A673 (cell line): ENCODE results near the gene KCNJ15.

Experiments
- EZH2 ChIP-seq: fragments of 200-600 bp; sonication (generic); IDR thresholded peaks from 2 replicates; pipeline ENCODE4 v1.6.1; 2017; ENCODE audit warnings: borderline replicate concordance, low read depth, mild to moderate bottlenecking, mixed read lengths, antibody characterized with exemption, low read length; ENCODE audit not compliant: poor library complexity, severe bottlenecking
- TF ChIP-seq, protein P1 (sequence below): fragments of 300-800, 200-600 bp; sonication (generic); conservative IDR thresholded peaks from 2 replicates; pipeline ENCODE4 v1.5.1; 2017; ENCODE audit warnings: low read depth, mild to moderate bottlenecking, antibody characterized with exemption, low read length, moderate library complexity, mixed read lengths

DNA sequence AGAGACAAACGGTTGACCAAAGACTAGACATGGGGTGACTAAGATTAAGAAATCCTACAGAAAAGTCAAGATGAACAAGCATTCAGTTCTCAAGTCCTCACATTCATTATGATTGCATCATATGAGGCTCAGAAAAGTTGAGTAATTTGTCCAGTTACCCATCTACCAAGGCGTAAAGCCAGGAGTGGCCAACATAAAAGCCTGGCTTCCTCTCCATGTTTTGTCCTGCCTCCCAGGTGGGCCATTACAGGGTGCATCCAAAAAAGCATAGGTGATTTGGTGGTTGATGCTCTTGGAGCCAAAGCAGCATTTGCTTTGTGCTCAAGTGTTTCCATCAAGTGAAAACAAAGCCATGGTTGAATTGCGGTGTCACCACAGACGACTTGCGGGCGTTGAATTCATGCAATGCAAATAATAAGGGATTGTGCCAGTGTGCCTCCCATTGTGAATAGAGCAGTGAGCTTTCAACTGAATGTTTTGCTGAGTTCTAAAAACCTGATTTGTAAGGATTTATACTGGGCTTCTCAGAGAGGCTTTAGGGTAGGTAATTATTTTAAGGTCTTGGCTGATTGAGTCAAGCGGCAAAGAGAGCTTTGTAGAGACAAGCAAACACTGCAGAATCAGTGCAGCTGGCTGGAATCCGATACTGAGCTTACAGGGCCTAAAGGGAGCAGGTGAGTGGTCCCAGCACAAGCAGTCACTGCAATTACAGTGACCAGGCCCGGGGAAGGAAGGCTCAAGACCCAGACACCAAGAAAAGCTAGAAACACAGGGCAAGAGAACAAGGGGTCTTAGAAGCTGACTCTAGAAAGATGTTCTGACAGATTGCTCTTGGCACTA, 54.1 kb downstream of the KCNJ15 start:
- TF ChIP-seq, protein P1, sequence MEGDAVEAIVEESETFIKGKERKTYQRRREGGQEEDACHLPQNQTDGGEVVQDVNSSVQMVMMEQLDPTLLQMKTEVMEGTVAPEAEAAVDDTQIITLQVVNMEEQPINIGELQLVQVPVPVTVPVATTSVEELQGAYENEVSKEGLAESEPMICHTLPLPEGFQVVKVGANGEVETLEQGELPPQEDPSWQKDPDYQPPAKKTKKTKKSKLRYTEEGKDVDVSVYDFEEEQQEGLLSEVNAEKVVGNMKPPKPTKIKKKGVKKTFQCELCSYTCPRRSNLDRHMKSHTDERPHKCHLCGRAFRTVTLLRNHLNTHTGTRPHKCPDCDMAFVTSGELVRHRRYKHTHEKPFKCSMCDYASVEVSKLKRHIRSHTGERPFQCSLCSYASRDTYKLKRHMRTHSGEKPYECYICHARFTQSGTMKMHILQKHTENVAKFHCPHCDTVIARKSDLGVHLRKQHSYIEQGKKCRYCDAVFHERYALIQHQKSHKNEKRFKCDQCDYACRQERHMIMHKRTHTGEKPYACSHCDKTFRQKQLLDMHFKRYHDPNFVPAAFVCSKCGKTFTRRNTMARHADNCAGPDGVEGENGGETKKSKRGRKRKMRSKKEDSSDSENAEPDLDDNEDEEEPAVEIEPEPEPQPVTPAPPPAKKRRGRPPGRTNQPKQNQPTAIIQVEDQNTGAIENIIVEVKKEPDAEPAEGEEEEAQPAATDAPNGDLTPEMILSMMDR, result no peak
- no peak for TF ChIP-seq EZH2
